Right cardiac atrium (tissue), 5 donors: ENCODE results near the gene RAB7A. TPM values are rescaled to one million over a fixed set of nuclear protein-coding genes. Genes with fewer than 3 reads are reported as not detected.

ENCODE experiments used
- ATAC-seq, 2 donors: fragments of 200-7000 bp; cut with Tn5 transposase; one replicate each; pipeline versions ENCODE4 v1.8.0 to v1.9.1; 2020; ENCODE audit warnings: moderate library complexity in 2 of 2, mild to moderate bottlenecking in 1 of 2
- DNase-seq, 3 donors: peaks; one replicate each; pipeline ENCODE4 v3.0.0-alpha.2; 2020
- H3K27ac ChIP-seq: one replicate; pipeline ENCODE4 v1.5.1; 2013; ENCODE audit warnings: mild to moderate bottlenecking, low read length, control low read depth, moderate library complexity
- H3K27me3 ChIP-seq: one replicate; pipeline ENCODE4 v1.6.1; 2013; ENCODE audit not compliant: control insufficient read depth, insufficient read depth
- H3K4me1 ChIP-seq: one replicate; pipeline ENCODE4 v1.6.1; 2013; ENCODE audit warnings: low read length; ENCODE audit not compliant: control insufficient read depth, insufficient read depth
- H3K4me3 ChIP-seq: one replicate; pipeline ENCODE4 v1.5.1; 2013; ENCODE audit warnings: low read length, control low read depth
- H3K9me3 ChIP-seq: one replicate; pipeline ENCODE4 v1.6.1; 2013; ENCODE audit warnings: low read length; ENCODE audit not compliant: control insufficient read depth
- WGBS: extraction: QIAGEN DNeasy Blood & Tissue Kit; methylation state at CpG from one replicate; pipeline ENCODE4 v1.1.7; 2013; 5-methylcytosine and 5-hydroxymethylcytosine counted together
- intact Hi-C, 4 donors: fragments of 100-400 bp; cut with DNase I; formaldehyde crosslinking; loops; one replicate each; pipeline versions ENCODE4 v1.11.0 to v1.14.0; 2022 to 2023
- polyA plus RNA-seq: library from polyadenylated mRNA; stranded (reverse); fragments of 200-250 nt; gene quantifications from one replicate; pipeline ENCODE4 v1.2.3, GENCODE V29; 2013
- total RNA-seq, 4 donors: library from RNA; stranded (reverse); fragmentation: NEBNext Ultra II Directional; extraction: Animal tissue kit (Norgen Biotek cat#: 25700); gene quantifications; one replicate each; pipeline ENCODE4 v1.2.1, GENCODE V29; 2021
- donor health status: healthy with polysubstance abuse.
- donor health status: DM: no; HTN: yes; CAD: no.
- donor health status: DM: no; HTN: no; CAD: no.
- donor health status: DM: no; HTN: yes; CAD: no; lungs with severe emphysema.
- donor health status: DM: yes; HTN: yes; CAD: no.

The RAB7A gene
- total and polyA plus RNA-seq, 5 donors: 192 to 242 (median 234) TPM

GRCh38 chr3:128788268-128788869 lies 62.4 kb downstream of the RAB7A start:
- H3K27me3 ChIP-seq: no peaks in the 10 kb centered on the region
- 92% methylated on average over 5 of the region's 5 CpGs for WGBS
- H3K4me3 ChIP-seq: no peak overlapping the region
- DNase-seq (no peak), ATAC-seq (no peak)
- intact Hi-C loops: loop anchor here in 1 of 4 donors (10.0 kb wide), 1 partner anchor 64 kb away; the partner anchor contains the start of gene RAB7A
- peaks cover 26% of the 10 kb centered on the region for H3K4me1 ChIP-seq
- H3K9me3 ChIP-seq: no peaks in the 10 kb centered on the region
- H3K27ac ChIP-seq: no peak overlapping the region

- peak overlapping the region; percentile 40 for H3K27ac ChIP-seq
- intact Hi-C loops: loop anchor here in 3 of 4 donors (10.0 kb wide), 2 partner anchors 51 to 109 kb away; no protein-coding TSS in a partner anchor
- DNase-seq (no peak), ATAC-seq (peak in 1 of 2 donors; percentile 47)
- no peaks in the 10 kb centered on the region for H3K27me3 ChIP-seq
- H3K4me3 ChIP-seq: no peak overlapping the region
- H3K4me1 ChIP-seq: peaks cover 13% of the 10 kb centered on the region
- WGBS: 98% methylated on average over 2 of the region's 2 CpGs
- no peaks in the 10 kb centered on the region for H3K9me3 ChIP-seq
Measured at GRCh38 chr3:128794067-128794768, 68.2 kb downstream of the RAB7A start.

GRCh38 chr3:128794770-128795649 lies 69.0 kb downstream of the RAB7A start:
- peak; percentile 91 to 92 for ATAC-seq
- intact Hi-C loops: loop anchor here in 3 of 4 donors (5.0 to 10.0 kb wide), 3 partner anchors 50 to 113 kb away; no protein-coding TSS in a partner anchor
- Histone ChIP-seq H3K4me3 (no peak overlapping the region), H3K4me1 (peaks cover 10% of the 10 kb centered on the region), H3K27ac (no peak overlapping the region), H3K9me3 (no peaks in the 10 kb centered on the region), H3K27me3 (no peaks in the 10 kb centered on the region)
- DNase-seq: peak; percentile 33 to 72 (median 55)
- 53% methylated on average over 8 of the region's 8 CpGs for WGBS

- Histone ChIP-seq H3K9me3 (no peaks in the 10 kb centered on the region), H3K4me1 (no peaks in the 10 kb centered on the region), H3K4me3 (no peak overlapping the region), H3K27ac (peak overlapping the region; percentile 53), H3K27me3 (no peaks in the 10 kb centered on the region)
- DNase-seq (no peak), ATAC-seq (no peak)
- 84% methylated on average over 1 of the region's 1 CpG for WGBS
- intact Hi-C loops: loop anchor here in 3 of 4 donors (5.0 to 10.0 kb wide), 3 partner anchors 45 to 117 kb away; no protein-coding TSS in a partner anchor
Measured at GRCh38 chr3:128799653-128800052, 73.7 kb downstream of the RAB7A start.

GRCh38 chr3:128800241-128801187 lies 74.5 kb downstream of the RAB7A start:
- ATAC-seq (peak; percentile 70 to 82), DNase-seq (peak in 1 of 3 donors; percentile 65)
- intact Hi-C loops: no loop called here
- Histone ChIP-seq H3K9me3 (no peaks in the 10 kb centered on the region), H3K27ac (peak overlapping the region; percentile 98), H3K4me1 (peaks cover 4% of the 10 kb centered on the region), H3K4me3 (no peak overlapping the region), H3K27me3 (no peaks in the 10 kb centered on the region)
- 61% methylated on average over 9 of the region's 9 CpGs for WGBS

DNA sequence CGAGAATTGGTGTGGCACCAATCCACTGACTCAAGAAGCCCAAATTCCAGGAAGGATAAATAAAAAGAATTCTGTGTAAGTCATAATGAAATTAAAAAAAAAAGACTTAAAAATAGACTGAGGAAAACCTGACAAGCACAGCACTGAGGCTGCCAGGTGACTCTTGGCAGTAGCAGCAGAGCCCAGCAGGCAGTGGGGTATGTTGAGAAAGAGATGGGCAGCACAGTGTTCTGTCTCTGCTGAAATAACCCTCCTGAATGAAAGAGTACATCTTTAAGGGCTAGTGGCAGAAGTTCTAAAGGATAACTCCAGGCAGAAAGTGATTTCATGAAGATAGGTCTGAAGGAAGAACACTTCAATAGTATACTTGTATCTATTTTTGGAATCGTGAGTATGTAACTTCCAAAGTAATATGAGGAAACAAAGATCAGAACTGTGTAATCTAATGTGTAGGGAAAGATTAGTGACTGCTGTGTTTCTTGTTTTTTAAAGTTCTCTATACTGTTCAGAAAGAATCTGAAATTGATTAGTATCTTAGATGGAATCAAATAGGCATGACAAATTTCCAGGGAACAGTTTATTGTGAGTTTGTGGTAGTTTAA lies 75.9 kb downstream of the RAB7A start:
- H3K4me1 ChIP-seq: peaks cover 8% of the 10 kb centered on the region
- DNase-seq (no peak), ATAC-seq (peak; percentile 52 to 74)
- no peaks in the 10 kb centered on the region for H3K27me3 ChIP-seq
- H3K4me3 ChIP-seq: no peak overlapping the region
- H3K9me3 ChIP-seq: no peaks in the 10 kb centered on the region
- H3K27ac ChIP-seq: peak overlapping the region; percentile 7
- WGBS: 46% methylated on average over 2 of the region's 2 CpGs
- intact Hi-C loops: no loop called here

DNA sequence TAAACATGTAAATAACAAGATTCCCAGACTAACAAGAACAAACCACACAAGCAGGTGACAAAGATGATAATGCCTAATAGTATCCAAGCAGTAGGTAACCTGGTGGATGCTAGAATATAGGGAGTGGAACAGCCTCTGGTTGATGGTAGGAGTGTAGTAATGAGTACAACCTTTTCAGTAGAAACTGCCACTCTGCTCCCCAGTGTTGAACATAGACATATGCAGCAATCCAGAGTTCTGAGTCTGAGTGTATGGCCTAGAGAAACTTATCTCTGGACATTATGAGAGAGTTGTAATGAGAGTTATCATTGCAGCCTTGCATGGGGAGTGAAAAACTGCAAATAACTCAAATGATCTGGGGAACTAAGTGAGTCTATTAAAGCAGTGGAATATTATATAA lies 77.3 kb downstream of the RAB7A start:
- Histone ChIP-seq H3K4me3 (no peak overlapping the region), H3K27me3 (no peaks in the 10 kb centered on the region), H3K9me3 (no peaks in the 10 kb centered on the region), H3K27ac (no peak overlapping the region), H3K4me1 (peaks cover 8% of the 10 kb centered on the region)
- no peak for ATAC-seq
- intact Hi-C loops: no loop called here
- DNase-seq: no peak

- no peak for DNase-seq
- peak; percentile 31 to 53 for ATAC-seq
- H3K27me3 ChIP-seq: no peaks in the 10 kb centered on the region
- WGBS: 36% methylated on average over 5 of the region's 5 CpGs
- peaks cover 12% of the 10 kb centered on the region for H3K4me1 ChIP-seq
- peak overlapping the region; percentile 29 for H3K4me3 ChIP-seq
- H3K27ac ChIP-seq: peak overlapping the region; percentile 51
- intact Hi-C loops: no loop called here
- H3K9me3 ChIP-seq: no peaks in the 10 kb centered on the region
Measured at GRCh38 chr3:128804017-128804810, 78.2 kb downstream of the RAB7A start.

- ATAC-seq (no peak), DNase-seq (no peak)
- Histone ChIP-seq H3K27ac (peak overlapping the region; percentile 43), H3K4me3 (no peak overlapping the region), H3K4me1 (peaks cover 13% of the 10 kb centered on the region), H3K27me3 (no peaks in the 10 kb centered on the region), H3K9me3 (no peaks in the 10 kb centered on the region)
- 55% methylated on average over 5 of the region's 5 CpGs for WGBS
- intact Hi-C loops: no loop called here
Measured at GRCh38 chr3:128804811-128805155, 78.8 kb downstream of the RAB7A start.
